GM23248 (cell line): ENCODE results near the gene VSIG8.

Experiments
- EZH2 ChIP-seq: fragments of 200-600 bp; sonication (generic); IDR thresholded peaks from 2 replicates; pipeline ENCODE4 v1.6.1; 2018; ENCODE audit warnings: antibody characterized with exemption, mild to moderate bottlenecking; ENCODE audit not compliant: insufficient read depth, poor library complexity, severe bottlenecking
- EZH2phosphoT487 ChIP-seq: fragments of 200-600 bp; sonication (generic); IDR thresholded peaks from 2 replicates; pipeline ENCODE4 v1.6.1; 2018; ENCODE audit warnings: antibody characterized with exemption, moderate library complexity, mild to moderate bottlenecking, low read depth; ENCODE audit not compliant: insufficient read depth

- TF ChIP-seq EZH2 = no peak
- TF ChIP-seq EZH2phosphoT487 = no peak
These were observed 18.0 kb upstream of the VSIG8 start for GRCh38 chr1:159880430-159880829.
